ENCODE data around the gene PGLYRP3.

DNA sequence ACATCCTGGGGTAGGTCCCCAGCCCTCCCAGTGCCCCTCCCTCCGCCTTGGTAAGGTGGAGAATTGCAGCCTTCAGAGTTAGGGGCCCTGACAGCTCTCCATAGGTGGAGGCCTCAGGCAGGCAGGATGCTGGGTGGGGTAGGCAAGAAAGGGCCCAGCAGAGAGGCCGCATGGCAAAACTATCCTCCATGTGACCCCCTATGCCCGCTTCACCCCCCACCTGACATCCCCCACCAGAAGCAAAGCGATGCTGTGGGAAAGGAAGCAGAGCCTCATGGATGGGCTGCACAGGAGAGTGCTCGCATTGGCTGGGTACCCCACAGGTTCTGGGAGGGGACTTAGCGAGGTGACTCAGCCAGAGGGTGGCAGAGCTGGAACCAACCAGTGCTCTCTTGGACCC lies 46.5 kb upstream of the PGLYRP3 start:
- TF ChIP-seq GATA2 (IDR thresholded peaks at IDR 0.05; ENCODE audit: low read depth, low read length) = no peak
- no peak for TF ChIP-seq GATA3 (IDR thresholded peaks at IDR 0.05; ENCODE audit: low read depth, low read length)

Data from SH-SY5Y (cell line).